ENCODE measurements around the gene MYH9.
"Not testable (repeated sequence)": the region's sequence is repeated elsewhere in the genome, so short reads cannot be mapped to it uniquely, and the experiment has no call there.

The MYH9 gene

GRCh38 chr22:36267896-36268485, 119.8 kb downstream of the MYH9 start:
- H3K4me3 ChIP-seq (ENCODE audit: low read depth, low read length), result no peak overlapping the region
- no peak for DNase-seq (ENCODE audit: low read depth, low spot score)
- in situ Hi-C loops (cut with HindIII; ENCODE audit: low sequenced_read_pairs), result no loop called here
- TF ChIP-seq CTCF (IDR thresholded peaks at IDR 0.05; ENCODE audit: low read depth, low read length), result no peak

- in situ Hi-C loops (cut with HindIII; ENCODE audit: low sequenced_read_pairs), result no loop called here
- no peak for TF ChIP-seq CTCF (IDR thresholded peaks at IDR 0.05; ENCODE audit: low read depth, low read length)
- no peak for DNase-seq (ENCODE audit: low read depth, low spot score)
- no peak overlapping the region for H3K4me3 ChIP-seq (ENCODE audit: low read depth, low read length)
These were observed 120.7 kb downstream of the MYH9 start for GRCh38 chr22:36267058-36267457.

- H3K4me3 ChIP-seq (ENCODE audit: low read depth, low read length); DNase-seq (ENCODE audit: low read depth, low spot score); in situ Hi-C loops (cut with HindIII; ENCODE audit: low sequenced_read_pairs): not testable (repeated sequence)
These were observed 123.7 kb downstream of the MYH9 start for GRCh38 chr22:36263886-36264664.

GRCh38 chr22:36263216-36263673, 124.5 kb downstream of the MYH9 start:
- H3K4me3 ChIP-seq (ENCODE audit: low read depth, low read length); DNase-seq (ENCODE audit: low read depth, low spot score); in situ Hi-C loops (cut with HindIII; ENCODE audit: low sequenced_read_pairs): not testable (repeated sequence)

GRCh38 chr22:36262307-36262706, 125.5 kb downstream of the MYH9 start:
- in situ Hi-C loops (cut with HindIII; ENCODE audit: low sequenced_read_pairs); DNase-seq (ENCODE audit: low read depth, low spot score); H3K4me3 ChIP-seq (ENCODE audit: low read depth, low read length): not testable (repeated sequence)

GRCh38 chr22:36261675-36262074, 126.1 kb downstream of the MYH9 start:
- in situ Hi-C loops (cut with HindIII; ENCODE audit: low sequenced_read_pairs); DNase-seq (ENCODE audit: low read depth, low spot score); H3K4me3 ChIP-seq (ENCODE audit: low read depth, low read length): not testable (repeated sequence)

GRCh38 chr22:36259615-36260300, 128.0 kb downstream of the MYH9 start:
- no peak for TF ChIP-seq CTCF (IDR thresholded peaks at IDR 0.05; ENCODE audit: low read depth, low read length)
- DNase-seq (ENCODE audit: low read depth, low spot score), result no peak

GRCh38 chr22:36258701-36259614, 128.8 kb downstream of the MYH9 start:
- in situ Hi-C loops (cut with HindIII; ENCODE audit: low sequenced_read_pairs), result no loop called here
- DNase-seq (ENCODE audit: low read depth, low spot score), result peak; percentile 65
- H3K4me3 ChIP-seq (ENCODE audit: low read depth, low read length), result no peak overlapping the region
- TF ChIP-seq CTCF (IDR thresholded peaks at IDR 0.05; ENCODE audit: low read depth, low read length), result no peak

More at GRCh38 chr22:36259615-36260300, 128.0 kb downstream of the MYH9 start:
- in situ Hi-C loops (cut with HindIII; ENCODE audit: low sequenced_read_pairs), result no loop called here
- no peak overlapping the region for H3K4me3 ChIP-seq (ENCODE audit: low read depth, low read length)
